Right hindlimb (tissue), 1 donor: ENCODE results near the gene CIITA.
"Not testable (repeated sequence)": the region's sequence is repeated elsewhere in the genome, so short reads cannot be mapped to it uniquely, and the experiment has no call there.

Experiments
- DNase-seq: peaks from one replicate; pipeline ENCODE4 v3.0.0-alpha.2; 2018

Gene CIITA

GRCh38 chr16:10920726-10921427 lies 43.9 kb downstream of the CIITA start:
- DNase-seq, result no peak

GRCh38 chr16:10921536-10922327 lies 44.7 kb downstream of the CIITA start:
- DNase-seq, result no peak

GRCh38 chr16:10922328-10923145 lies 45.5 kb downstream of the CIITA start:
- DNase-seq, result no peak

GRCh38 chr16:10923146-10923649 lies 46.2 kb downstream of the CIITA start:
- no peak for DNase-seq

GRCh38 chr16:10923650-10924214 lies 46.7 kb downstream of the CIITA start:
- DNase-seq, result peak; percentile 45

- not testable (repeated sequence) for DNase-seq
Observed at GRCh38 chr16:10925285-10925684, 48.3 kb downstream of the CIITA start.

GRCh38 chr16:10926094-10926493 lies 49.1 kb downstream of the CIITA start:
- no peak for DNase-seq

GRCh38 chr16:10926867-10927266 lies 49.9 kb downstream of the CIITA start:
- DNase-seq, result no peak

- DNase-seq, result no peak
Observed at GRCh38 chr16:10927497-10928112, 50.6 kb downstream of the CIITA start.

GRCh38 chr16:10929097-10929496 lies 52.1 kb downstream of the CIITA start:
- not testable (repeated sequence) for DNase-seq

- no peak for DNase-seq
Observed at GRCh38 chr16:10929853-10930754, 53.1 kb downstream of the CIITA start.

GRCh38 chr16:10930755-10931093 lies 53.7 kb downstream of the CIITA start:
- no peak for DNase-seq

- DNase-seq, result no peak
Observed at GRCh38 chr16:10931134-10931533, 54.1 kb downstream of the CIITA start.

- DNase-seq, result no peak
Observed at GRCh38 chr16:10931977-10932632, 55.1 kb downstream of the CIITA start.

GRCh38 chr16:10932959-10933710 lies 56.1 kb downstream of the CIITA start:
- DNase-seq, result no peak

- no peak for DNase-seq
Observed at GRCh38 chr16:10933865-10934264, 56.9 kb downstream of the CIITA start.

- no peak for DNase-seq
Observed at GRCh38 chr16:10934325-10935107, 57.5 kb downstream of the CIITA start.

GRCh38 chr16:10935226-10935915 lies 58.4 kb downstream of the CIITA start:
- DNase-seq, result no peak
